Measurements from ENCODE around the gene ARFGAP1.

Gene ARFGAP1

GRCh38 chr20:63228806-63229205 lies 43.8 kb upstream of the ARFGAP1 start:
- no peaks in the 10 kb centered on the region for H3K9me3 ChIP-seq (replicated peaks in 1 of 11)
- H3K27me3 ChIP-seq = peaks cover 16 to 33% (median 25%) of the 10 kb centered on the region in 11 experiments; a peak in 20 of 22 replicates
- peaks cover 0 to 30% (median 0%) of the 10 kb centered on the region in 11 experiments; a peak in 1 of 22 replicates for H4K20me1 ChIP-seq
- H3K4me2 ChIP-seq = peak overlapping the region in 9 of 11 experiments; percentile 50 to 95 (median 72); a peak in 17 of 22 replicates
- TF ChIP-seq Cebpa-rat (IDR thresholded peaks at IDR 0.05) = no peak
- H3K9ac ChIP-seq = peak overlapping the region in 2 of 11 experiments; percentile 11 to 39; a peak in 1 of 22 replicates
- peak overlapping the region in 3 of 11 experiments; percentile 57 to 67 (median 65); a peak in 6 of 22 replicates for H3K27ac ChIP-seq
- H3K4me3 ChIP-seq = no peak overlapping the region
- peaks cover 19 to 80% (median 68%) of the 10 kb centered on the region in 10 experiments for H3K4me1 ChIP-seq
- no peaks in the 10 kb centered on the region for H3K36me3 ChIP-seq

GRCh38 chr20:63230800-63231268 lies 41.8 kb upstream of the ARFGAP1 start:
- H3K4me2 ChIP-seq = peak overlapping the region; percentile 12 to 95 (median 71); a peak in 21 of 22 replicates
- H3K27ac ChIP-seq = peak overlapping the region in 3 of 11 experiments; percentile 19 to 57 (median 48); a peak in 6 of 22 replicates

DNA sequence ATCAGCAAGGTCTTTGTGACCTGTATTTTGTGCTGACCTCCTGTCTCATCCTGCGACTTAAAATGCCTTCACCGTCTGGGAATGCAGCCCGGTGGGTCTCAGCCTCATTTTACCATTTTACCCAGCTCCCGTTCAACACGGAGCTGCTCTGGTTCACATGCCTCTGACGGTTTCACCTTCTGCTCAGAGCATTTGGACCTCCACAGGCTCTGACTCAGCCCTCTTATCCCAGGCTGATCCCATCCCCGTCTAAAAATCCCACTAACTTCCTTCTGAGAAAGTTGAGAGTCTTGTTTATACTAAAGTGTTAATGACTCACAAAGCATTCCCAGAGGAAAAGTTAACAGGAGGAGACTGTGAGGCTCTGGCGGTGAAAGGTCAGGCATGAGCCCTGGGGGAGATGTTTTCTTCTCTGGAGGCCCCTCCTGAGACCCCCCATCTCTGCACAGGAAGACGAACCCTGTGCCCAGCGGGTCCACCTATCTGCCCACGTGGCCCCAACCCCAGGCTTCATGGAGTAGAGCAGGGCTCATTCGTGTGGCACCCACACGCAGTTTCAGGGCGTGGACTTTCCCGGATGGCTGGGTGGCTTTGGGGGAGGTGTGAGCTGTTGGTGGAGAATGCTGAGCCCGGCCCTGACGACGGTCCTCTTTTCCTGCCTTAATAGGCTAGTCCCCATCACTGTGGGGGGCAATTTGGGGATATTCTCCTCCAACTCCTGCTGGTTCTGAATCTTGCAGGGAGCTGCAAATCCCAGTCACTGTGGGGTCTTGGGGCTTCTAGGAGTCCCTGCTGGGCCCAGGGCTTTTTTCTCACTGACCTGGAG lies 40.2 kb upstream of the ARFGAP1 start:
- Histone ChIP-seq H3K4me3 (no peak overlapping the region), H3K4me2 (peak overlapping the region in 8 of 11 experiments; percentile 4 to 95 (median 36); a peak in 11 of 22 replicates), H3K27ac (no peak overlapping the region), H3K4me1 (peaks cover 49 to 93% (median 80%) of the 10 kb centered on the region in 10 experiments), H3K9ac (no peak overlapping the region; a peak in 2 of 22 replicates), H3K36me3 (no peaks in the 10 kb centered on the region), H3K27me3 (peaks cover 16 to 33% (median 25%) of the 10 kb centered on the region in 11 experiments; a peak in 20 of 22 replicates), H3K9me3 (replicated peaks in 1 of 11) (no peaks in the 10 kb centered on the region), H4K20me1 (peaks cover 0 to 42% (median 0%) of the 10 kb centered on the region in 11 experiments; a peak in 3 of 22 replicates)
- TF ChIP-seq Cebpa-rat (IDR thresholded peaks at IDR 0.05) = no peak

More at GRCh38 chr20:63230800-63231268, 41.8 kb upstream of the ARFGAP1 start:
- peaks cover 33 to 80% (median 68%) of the 10 kb centered on the region in 10 experiments for H3K4me1 ChIP-seq
- H3K4me3 ChIP-seq = no peak overlapping the region
- H4K20me1 ChIP-seq = peaks cover 0 to 33% (median 0%) of the 10 kb centered on the region in 11 experiments; a peak in 3 of 22 replicates
- H3K9me3 ChIP-seq (replicated peaks in 1 of 11) = no peaks in the 10 kb centered on the region
- H3K27me3 ChIP-seq = peaks cover 16 to 33% (median 25%) of the 10 kb centered on the region in 11 experiments; a peak in 20 of 22 replicates
- TF ChIP-seq Cebpa-rat (IDR thresholded peaks at IDR 0.05) = no peak
- H3K9ac ChIP-seq = peak overlapping the region in 5 of 11 experiments; percentile 1 to 65 (median 5); a peak in 4 of 22 replicates
- H3K36me3 ChIP-seq = no peaks in the 10 kb centered on the region

- H3K9me3 ChIP-seq (replicated peaks in 1 of 11) = no peaks in the 10 kb centered on the region
- no peaks in the 10 kb centered on the region for H3K36me3 ChIP-seq
- H4K20me1 ChIP-seq = peaks cover 0 to 42% (median 0%) of the 10 kb centered on the region in 11 experiments; a peak in 3 of 22 replicates
- H3K4me3 ChIP-seq = no peak overlapping the region
- H3K27me3 ChIP-seq = peaks cover 16 to 33% (median 25%) of the 10 kb centered on the region in 11 experiments; a peak in 20 of 22 replicates
- peak overlapping the region in 6 of 11 experiments; percentile 30 to 95 (median 40); a peak in 9 of 22 replicates for H3K4me2 ChIP-seq
- H3K27ac ChIP-seq = no peak overlapping the region
- peaks cover 55 to 98% (median 86%) of the 10 kb centered on the region in 10 experiments for H3K4me1 ChIP-seq
- no peak overlapping the region for H3K9ac ChIP-seq
- no peak for TF ChIP-seq Cebpa-rat (IDR thresholded peaks at IDR 0.05)
Observed at GRCh38 chr20:63233061-63233344, 39.6 kb upstream of the ARFGAP1 start.

DNA sequence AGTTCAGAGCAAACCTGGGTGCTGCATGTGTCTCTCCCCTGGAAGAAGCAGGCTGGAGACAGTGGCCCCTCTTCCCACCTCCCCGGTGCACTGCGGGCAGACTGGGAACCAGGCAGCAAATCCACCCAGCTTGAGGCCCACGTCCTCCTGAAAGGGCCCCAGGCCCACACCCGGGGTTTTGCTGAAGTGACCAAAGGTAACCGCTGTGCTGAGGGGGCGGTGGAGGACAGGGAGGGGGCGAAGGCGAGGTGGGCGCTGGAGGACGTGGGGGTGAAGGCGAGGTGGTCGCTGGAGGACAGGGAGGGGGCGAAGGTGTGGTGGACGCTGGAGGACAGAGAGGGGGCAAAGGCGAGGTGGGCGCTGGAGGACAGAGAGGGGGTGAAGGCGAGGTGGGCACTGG lies 38.7 kb upstream of the ARFGAP1 start:
- Histone ChIP-seq H3K36me3 (no peaks in the 10 kb centered on the region), H3K9me3 (replicated peaks in 1 of 11) (no peaks in the 10 kb centered on the region), H3K27me3 (peaks cover 16 to 33% (median 25%) of the 10 kb centered on the region in 11 experiments; a peak in 20 of 22 replicates), H3K4me1 (peaks cover 64 to 98% (median 88%) of the 10 kb centered on the region in 10 experiments), H3K27ac (no peak overlapping the region), H3K9ac (no peak overlapping the region), H4K20me1 (peaks cover 0 to 42% (median 0%) of the 10 kb centered on the region in 11 experiments; a peak in 3 of 22 replicates), H3K4me3 (no peak overlapping the region), H3K4me2 (peak overlapping the region in 8 of 11 experiments; percentile 8 to 95 (median 57); a peak in 10 of 22 replicates)
- TF ChIP-seq Cebpa-rat (IDR thresholded peaks at IDR 0.05) = no peak

GRCh38 chr20:63234693-63235398 lies 37.8 kb upstream of the ARFGAP1 start:
- peaks cover 0 to 35% (median 0%) of the 10 kb centered on the region in 11 experiments; a peak in 4 of 22 replicates for H4K20me1 ChIP-seq

DNA sequence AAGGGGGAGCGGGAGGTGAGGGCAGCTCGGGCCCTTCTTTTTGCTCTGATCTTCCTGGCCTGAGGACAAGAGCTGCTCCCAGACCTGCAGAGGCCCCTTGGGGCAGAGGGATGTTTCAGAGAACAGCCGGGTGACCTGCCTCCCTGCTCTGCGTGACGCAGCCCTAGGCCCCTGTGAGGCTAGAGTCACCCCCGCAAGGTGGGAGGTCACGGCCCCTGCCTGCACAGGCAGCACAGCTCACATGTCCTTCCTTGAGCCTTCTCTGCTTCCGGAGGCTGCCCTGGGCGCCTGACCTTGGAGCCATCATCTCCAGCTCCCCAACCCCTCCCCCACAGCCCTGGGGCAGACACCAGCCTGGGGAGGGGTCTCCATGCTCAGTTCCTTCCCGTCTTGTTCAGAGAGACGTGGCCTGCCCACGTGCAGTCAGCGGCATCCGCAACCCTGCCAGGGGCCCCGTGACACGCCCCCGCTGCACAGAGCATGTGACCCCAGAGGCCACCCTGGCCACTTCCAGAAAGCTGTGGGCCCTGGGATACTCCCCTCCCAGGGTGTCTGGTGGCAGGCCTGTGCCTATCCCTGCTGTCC lies 37.1 kb upstream of the ARFGAP1 start, which contains the start of gene BIRC7:
Gene BIRC7 (plus strand): TSS at position 507 of the 585 bp plus-strand sequence. CDS start 192 bp downstream, outside the sequence.
- peaks cover 53 to 97% (median 86%) of the 10 kb centered on the region in 10 experiments for H3K4me1 ChIP-seq
- no peaks in the 10 kb centered on the region for H3K9me3 ChIP-seq (replicated peaks in 1 of 11)
- H3K4me2 ChIP-seq = peak within 1 kb of the TSS; percentile 33 to 95 (median 88)
- peak within 1 kb of the TSS in 5 of 11 experiments; percentile 24 to 60 (median 29); a peak in 6 of 22 replicates for H3K9ac ChIP-seq
- peaks cover 16 to 26% (median 23%) of the 10 kb centered on the region in 11 experiments; a peak in 20 of 22 replicates for H3K27me3 ChIP-seq
- H4K20me1 ChIP-seq = peaks cover 0 to 35% (median 0%) of the 10 kb centered on the region in 11 experiments; a peak in 4 of 22 replicates
- TF ChIP-seq Cebpa-rat (IDR thresholded peaks at IDR 0.05) = no peak
- peak within 1 kb of the TSS in 2 of 10 experiments; percentile 41 to 42; a peak in 3 of 20 replicates for H3K4me3 ChIP-seq
- H3K27ac ChIP-seq = peak within 1 kb of the TSS; percentile 2 to 67 (median 44); a peak in 14 of 22 replicates
- H3K36me3 ChIP-seq = no peaks in the 10 kb centered on the region

More at GRCh38 chr20:63234693-63235398, 37.8 kb upstream of the ARFGAP1 start:
- H3K9me3 ChIP-seq (replicated peaks in 1 of 11) = no peaks in the 10 kb centered on the region
- peak overlapping the region; percentile 33 to 95 (median 53); a peak in 21 of 22 replicates for H3K4me2 ChIP-seq
- peak overlapping the region in 2 of 11 experiments; percentile 21 to 44; a peak in 2 of 22 replicates for H3K27ac ChIP-seq
- H3K4me3 ChIP-seq = no peak overlapping the region
- peak overlapping the region in 1 of 11 experiments; percentile 18; a peak in 2 of 22 replicates for H3K9ac ChIP-seq
- no peaks in the 10 kb centered on the region for H3K36me3 ChIP-seq
- peaks cover 55 to 98% (median 88%) of the 10 kb centered on the region in 10 experiments for H3K4me1 ChIP-seq
- H3K27me3 ChIP-seq = peaks cover 16 to 27% (median 25%) of the 10 kb centered on the region in 11 experiments; a peak in 20 of 22 replicates
- no peak for TF ChIP-seq Cebpa-rat (IDR thresholded peaks at IDR 0.05)
